HepG2 (cell line): ENCODE measurements around the gene SEMA3G. TPM values are rescaled to one million over a fixed set of nuclear protein-coding genes. Genes with fewer than 3 reads are reported as not detected.

ENCODE experiments used
- ADNP ChIP-seq: sonication (generic); formaldehyde crosslinking; IDR thresholded peaks from 2 replicates; pipeline ENCODE4 v1.4.0; 2020; ENCODE audit warnings: missing genetic modification reagents
- ARID5B ChIP-seq: IDR thresholded peaks from 2 replicates; pipeline ENCODE4 v1.4.0; 2020; ENCODE audit warnings: mild to moderate bottlenecking, missing genetic modification reagents
- DPF2 ChIP-seq: sonication (generic); formaldehyde crosslinking; IDR thresholded peaks from 2 replicates; pipeline ENCODE4 v1.4.0; 2020; ENCODE audit warnings: mild to moderate bottlenecking, low read depth, missing genetic modification reagents, borderline replicate concordance
- GPBP1L1 ChIP-seq: sonication (generic); formaldehyde crosslinking; IDR thresholded peaks from 2 replicates; pipeline ENCODE4 v1.5.0; 2020; ENCODE audit warnings: mild to moderate bottlenecking, missing genetic modification reagents
- HNRNPLL ChIP-seq: fragments of 200-400 bp; formaldehyde crosslinking; IDR thresholded peaks from 2 replicates; pipeline ENCODE4 v1.6.1; 2017; ENCODE audit warnings: mild to moderate bottlenecking, low read depth, low read length; ENCODE audit not compliant: poor library complexity, severe bottlenecking
- JARID2 ChIP-seq: sonication (generic); formaldehyde crosslinking; IDR thresholded peaks from 2 replicates; pipeline ENCODE4 v1.8.1; 2023; ENCODE audit warnings: missing genetic modification reagents, inconsistent platforms; ENCODE audit not compliant: insufficient replicate concordance
- KLF13 ChIP-seq: sonication (generic); formaldehyde crosslinking; IDR thresholded peaks from 2 replicates; pipeline ENCODE4 v1.4.0; 2020; ENCODE audit warnings: mild to moderate bottlenecking, missing genetic modification reagents
- LCORL ChIP-seq, 2 experiments: fragments of 450-650 bp in 1 of 2; sonication (generic) in 1 of 2; formaldehyde crosslinking in 1 of 2; IDR thresholded peaks; 2 replicates each; pipeline versions ENCODE4 v1.5.0 to v1.6.1; 2017 to 2020; ENCODE audit warnings: antibody characterized with exemption in 1 of 2, missing genetic modification reagents in 1 of 2
- MTA1 ChIP-seq: sonication (generic); formaldehyde crosslinking; IDR thresholded peaks from 2 replicates; pipeline ENCODE4 v1.4.0; 2020; ENCODE audit warnings: missing genetic modification reagents, mild to moderate bottlenecking, borderline replicate concordance
- RNF219 ChIP-seq: sonication (generic); formaldehyde crosslinking; IDR thresholded peaks from 2 replicates; pipeline ENCODE4 v1.5.0; 2020; ENCODE audit warnings: mild to moderate bottlenecking, missing genetic modification reagents
- SPEN ChIP-seq: sonication (generic); formaldehyde crosslinking; IDR thresholded peaks from 2 replicates; pipeline ENCODE4 v1.5.1; 2020; ENCODE audit warnings: low read depth, mild to moderate bottlenecking, missing genetic modification reagents
- TCF12 ChIP-seq, 2 experiments: fragments of 450-650 bp in 1 of 2; sonication (generic) in 1 of 2; formaldehyde crosslinking in 1 of 2; IDR thresholded peaks; 2 replicates each; pipeline versions ENCODE4 v1.6.1 to v1.8.0; 2017 to 2022; ENCODE audit warnings: antibody characterized with exemption in 1 of 2, mild to moderate bottlenecking in 1 of 2, missing genetic modification reagents in 1 of 2, moderate library complexity in 1 of 2
- ZNF17 ChIP-seq: sonication (generic); formaldehyde crosslinking; IDR thresholded peaks from 2 replicates; pipeline ENCODE4 v1.5.0; 2020; ENCODE audit warnings: mild to moderate bottlenecking, missing genetic modification reagents
- ZNF225 ChIP-seq: sonication (generic); formaldehyde crosslinking; IDR thresholded peaks from 2 replicates; pipeline ENCODE4 v1.4.0; 2020; ENCODE audit warnings: mild to moderate bottlenecking, missing genetic modification reagents
- ZNF329 ChIP-seq: sonication (generic); formaldehyde crosslinking; IDR thresholded peaks from 2 replicates; pipeline ENCODE4 v1.9.0; 2021; ENCODE audit warnings: low read depth, mild to moderate bottlenecking, missing genetic modification reagents
- ZNF382 ChIP-seq: sonication (generic); formaldehyde crosslinking; IDR thresholded peaks from 2 replicates; pipeline ENCODE4 v1.5.0; 2020; ENCODE audit warnings: missing genetic modification reagents, mild to moderate bottlenecking, borderline replicate concordance
- ZNF549 ChIP-seq: sonication (generic); formaldehyde crosslinking; IDR thresholded peaks from 2 replicates; pipeline ENCODE4 v1.5.0; 2020; ENCODE audit warnings: missing genetic modification reagents
- ZNF563 ChIP-seq: sonication (generic); formaldehyde crosslinking; IDR thresholded peaks from 2 replicates; pipeline ENCODE4 v1.8.0; 2022; ENCODE audit warnings: mild to moderate bottlenecking, moderate library complexity, missing genetic modification reagents
- ZNF572 ChIP-seq: sonication (generic); formaldehyde crosslinking; IDR thresholded peaks from 2 replicates; pipeline ENCODE4 v1.5.1; 2020; ENCODE audit warnings: mild to moderate bottlenecking, missing genetic modification reagents
- ZNF589 ChIP-seq: sonication (generic); formaldehyde crosslinking; conservative IDR thresholded peaks from 2 replicates; pipeline ENCODE4 v1.8.0; 2022; ENCODE audit warnings: mild to moderate bottlenecking, moderate library complexity, missing genetic modification reagents
- polyA plus RNA-seq, 8 experiments: library from polyadenylated mRNA; depleted of rRNA in 3 of 8; stranded (reverse) in 7 of 8; unstranded in 1 of 8; fragments of >200 nt; fragmentation: Illumina TruSeq in 4 of 8; extraction: Trizol in 4 of 8; gene quantifications; 2 replicates each; pipeline versions ENCODE4 v1.2.1 to v1.2.3, GENCODE V29; 2011 to 2016; ENCODE audit warnings: low read depth in 4 of 8, missing spikeins in 1 of 8, mixed read lengths in 1 of 8; ENCODE audit not compliant: insufficient read depth in 1 of 8
- total RNA-seq, 5 experiments: library from RNA; depleted of rRNA; stranded (reverse); fragments of >200 nt; fragmentation: Illumina TruSeq; extraction: Trizol; gene quantifications; 2 replicates each; pipeline ENCODE4 v1.2.3, GENCODE V29; 2016; ENCODE audit warnings: low read depth in 1 of 5

The SEMA3G gene
- total and polyA plus RNA-seq, 2 of the 13 experiments (the other 11 are each of a cell fraction or from before 2014, with no cell fraction given) = 6.1 to 8.3 TPM

- TF ChIP-seq ARID5B = peak; percentile 45; the same call in 1 of the 2 replicates
- 0 out of 2 replicates have a peak, but pooled peaks have one; percentile 35 for TF ChIP-seq ZNF563 (CRISPR knock-in tag)
- TF ChIP-seq GPBP1L1 = no peak
- no peak for TF ChIP-seq JARID2 (CRISPR knock-in tag)
- TF ChIP-seq MTA1 (CRISPR knock-in tag) = no peak; the same call in 1 of the 2 replicates
- TF ChIP-seq ZNF549 (CRISPR knock-in tag) = no peak
- no peak for TF ChIP-seq ZNF225 (CRISPR knock-in tag)
- TF ChIP-seq ADNP (CRISPR knock-in tag) = no peak
- peak; percentile 36 for TF ChIP-seq HNRNPLL
- TF ChIP-seq RNF219 = no peak
- no peak for TF ChIP-seq KLF13
- no peak for TF ChIP-seq ZNF382 (CRISPR knock-in tag)
- no peak for TF ChIP-seq ZNF589 (CRISPR knock-in tag)
- no peak for TF ChIP-seq ZNF329
- TF ChIP-seq ZNF17 (CRISPR knock-in tag) = no peak
- peak; percentile 79 for TF ChIP-seq SPEN (CRISPR knock-in tag)
- TF ChIP-seq ZNF572 = peak; percentile 14; the same call in 1 of the 2 replicates
- no peak for TF ChIP-seq DPF2 (CRISPR knock-in tag)
- no peak for TF ChIP-seq TCF12 (IDR thresholded peaks at IDR 0.05)
- TF ChIP-seq TCF12 (CRISPR knock-in tag; IDR thresholded peaks at IDR 0.05) = no peak
- no peak for TF ChIP-seq LCORL (IDR thresholded peaks at IDR 0.05)
- no peak for TF ChIP-seq LCORL (CRISPR knock-in tag; IDR thresholded peaks at IDR 0.05)
These were observed at the start of gene SEMA3G (continued) for GRCh38 chr3:52444860-52445793.
